Stimulated activated CD8-positive, alpha-beta memory T cell treated with anti-CD3 and anti-CD28 coated beads, Interleukin-15, amount 100 ng/mL, for 24 hours (primary cell): Measurements from ENCODE around the gene LSM14A.
"Not testable (repeated sequence)": the region's sequence is repeated elsewhere in the genome, so short reads cannot be mapped to it uniquely, and the experiment has no call there.

ENCODE experiments used
- DNase-seq: peaks from one replicate; pipeline ENCODE4 v3.0.0-alpha.2; 2020; ENCODE audit warnings: low read depth

LSM14A gene

GRCh38 chr19:34230820-34231219 is 58.5 kb downstream of the LSM14A start:
- no peak for DNase-seq

GRCh38 chr19:34231439-34231838 is 59.1 kb downstream of the LSM14A start:
- no peak for DNase-seq

GRCh38 chr19:34232566-34233481 is 60.5 kb downstream of the LSM14A start:
- no peak for DNase-seq

DNA sequence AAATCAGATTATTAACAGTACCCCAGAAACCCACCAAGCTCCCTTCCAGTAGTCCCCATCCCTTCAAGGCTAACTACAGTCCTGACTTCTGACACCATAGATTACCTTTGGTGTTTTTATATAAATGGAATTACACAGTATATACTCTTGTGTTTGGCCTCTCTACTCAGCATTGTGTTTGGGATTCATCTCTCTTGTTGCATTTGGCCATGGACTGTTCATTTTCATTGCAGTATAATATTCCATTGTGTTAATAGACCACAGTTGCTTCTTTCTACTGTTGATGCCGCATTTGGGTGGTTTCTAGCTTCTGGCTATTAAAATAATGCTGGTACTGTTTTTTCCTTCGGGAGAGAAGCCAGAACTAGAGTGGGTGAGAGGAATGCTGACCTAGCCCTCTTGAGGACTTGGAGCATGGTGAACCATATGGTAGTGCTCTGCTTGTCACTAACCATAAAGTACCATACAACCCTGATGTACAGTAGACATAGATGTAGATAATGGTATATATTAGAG is 63.2 kb downstream of the LSM14A start:
- no peak for DNase-seq

- DNase-seq: no peak
These were observed 64.0 kb downstream of the LSM14A start for GRCh38 chr19:34236035-34236987.

- no peak for DNase-seq
These were observed 65.0 kb downstream of the LSM14A start for GRCh38 chr19:34237283-34237682.

DNA sequence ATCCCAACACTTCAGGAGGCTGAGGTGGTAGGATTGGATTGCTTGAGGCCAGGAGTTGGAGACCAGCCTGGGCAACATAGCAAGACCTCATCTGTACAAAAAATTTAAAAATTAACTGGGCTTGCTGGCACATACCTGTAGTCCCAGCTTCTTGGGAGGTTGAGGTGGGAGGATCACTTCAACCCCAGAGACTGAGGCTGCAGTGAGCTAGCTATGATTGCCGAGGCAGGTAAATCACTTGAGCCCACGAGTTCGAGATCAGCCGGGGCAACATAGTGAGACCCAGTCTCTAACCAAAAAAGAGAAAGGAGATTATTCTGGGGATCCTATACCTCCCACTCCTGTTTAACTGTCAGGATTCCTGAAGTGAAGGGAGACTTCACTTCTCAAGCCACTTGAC is 65.6 kb downstream of the LSM14A start:
- DNase-seq: no peak

DNA sequence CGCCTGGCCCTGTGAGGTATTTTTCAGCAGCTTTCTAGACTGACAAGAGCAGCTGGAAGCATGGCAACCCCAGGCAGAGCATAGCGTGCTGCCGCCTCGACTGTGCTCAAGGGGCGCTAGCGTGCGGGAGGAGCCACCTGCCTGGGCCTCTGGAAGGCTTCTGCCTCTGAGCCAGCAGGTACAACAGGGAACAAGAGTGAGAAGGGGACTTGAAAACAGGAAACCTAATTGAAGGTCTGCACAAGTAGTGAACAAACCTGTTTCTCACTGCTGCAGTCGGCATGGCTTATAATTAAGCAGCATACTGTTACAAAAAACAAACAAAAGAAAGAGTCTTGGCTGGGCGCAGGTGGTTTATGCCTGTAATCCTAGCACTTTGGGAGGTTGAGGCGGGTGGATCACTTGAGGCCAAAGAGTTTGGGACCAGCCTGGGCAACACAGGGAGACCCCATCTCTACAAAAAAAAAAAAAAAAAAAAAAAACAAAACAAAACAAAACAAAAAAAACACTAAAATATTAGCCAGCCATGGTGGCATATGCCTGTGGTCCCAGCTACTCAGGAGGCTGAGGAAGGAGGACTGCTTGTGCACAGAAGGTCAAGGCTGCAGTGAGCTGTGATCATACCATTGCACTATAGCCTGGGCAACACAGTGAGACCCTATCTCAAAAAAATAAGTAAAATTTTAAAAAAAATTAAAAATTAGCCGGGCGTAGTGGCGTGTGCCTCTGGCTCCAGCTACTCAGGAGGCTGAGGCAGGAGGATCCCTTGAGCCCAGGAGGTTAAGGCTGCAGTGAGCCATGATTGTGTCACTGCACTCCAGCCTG is 69.4 kb downstream of the LSM14A start:
- no peak for DNase-seq

DNA sequence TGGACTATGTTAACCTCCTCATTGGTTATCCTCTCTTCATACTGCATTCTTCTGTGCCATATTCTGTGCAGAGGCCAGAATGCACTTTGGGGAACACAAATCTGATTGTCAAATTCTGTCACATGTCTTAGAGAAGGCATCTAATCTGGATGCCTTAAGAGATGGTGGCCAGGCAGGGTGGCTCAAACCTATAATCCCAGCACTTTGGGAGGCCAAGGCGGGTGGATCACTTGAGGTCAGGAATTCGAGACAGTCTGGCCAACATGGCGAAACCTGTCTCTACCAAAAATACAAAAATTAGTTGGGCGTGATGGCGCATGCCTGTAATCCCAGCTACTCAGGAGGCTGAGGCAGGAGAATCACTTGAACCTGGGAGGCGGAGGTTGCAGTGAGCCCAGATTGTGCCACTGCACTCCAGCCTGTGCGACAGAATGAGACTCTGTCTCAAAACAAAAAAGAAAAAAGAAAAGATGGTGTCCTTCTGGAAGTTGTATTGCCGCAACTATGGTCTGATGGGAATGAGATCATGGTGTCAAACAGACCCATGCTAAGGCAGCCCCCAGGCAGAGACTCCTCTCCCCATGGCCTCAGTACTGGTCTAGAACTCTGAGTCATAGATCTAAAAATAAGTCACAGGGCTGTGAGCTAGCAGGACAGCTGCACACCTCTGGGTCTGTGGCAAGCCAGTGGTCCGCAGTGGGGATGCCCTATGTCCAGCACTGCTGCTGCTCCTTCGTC is 71.0 kb downstream of the LSM14A start:
- not testable (repeated sequence) for DNase-seq

- DNase-seq: no peak
These were observed 71.7 kb downstream of the LSM14A start for GRCh38 chr19:34243876-34244578.

DNA sequence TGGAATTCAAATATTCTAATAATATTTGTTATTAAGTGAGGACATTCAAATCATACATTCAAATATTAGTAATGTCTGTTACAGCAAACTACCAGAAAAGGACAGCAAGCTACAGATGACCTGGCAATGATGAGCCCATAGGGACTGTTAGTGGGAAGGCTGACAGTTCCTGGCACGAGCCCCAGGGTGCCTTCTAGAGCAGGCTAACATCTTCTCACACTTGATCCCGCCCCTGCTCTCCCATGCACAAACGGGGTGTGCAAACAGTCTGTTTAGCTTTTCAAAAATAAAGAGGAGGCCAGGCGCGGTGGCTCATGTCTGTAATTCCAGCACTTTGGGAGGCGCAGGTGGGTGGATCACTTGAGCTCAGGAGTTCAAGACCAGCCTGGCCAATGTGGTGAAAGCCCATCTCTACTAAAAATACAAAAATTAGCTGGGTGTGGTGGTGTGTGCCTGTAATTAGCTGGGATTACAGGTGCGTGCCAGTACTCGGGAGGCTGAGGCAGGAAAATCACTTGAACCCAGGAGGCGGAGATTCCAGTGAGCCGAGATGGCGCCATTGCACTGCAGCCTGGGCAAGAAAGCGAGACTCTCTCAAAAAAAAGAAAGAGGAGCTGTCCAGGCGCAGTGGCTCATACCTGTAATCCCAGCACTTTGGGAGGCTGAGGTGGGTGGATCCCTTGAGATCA is 72.5 kb downstream of the LSM14A start:
- no peak for DNase-seq

- no peak for DNase-seq
These were observed 74.0 kb downstream of the LSM14A start for GRCh38 chr19:34246340-34246739.

DNA sequence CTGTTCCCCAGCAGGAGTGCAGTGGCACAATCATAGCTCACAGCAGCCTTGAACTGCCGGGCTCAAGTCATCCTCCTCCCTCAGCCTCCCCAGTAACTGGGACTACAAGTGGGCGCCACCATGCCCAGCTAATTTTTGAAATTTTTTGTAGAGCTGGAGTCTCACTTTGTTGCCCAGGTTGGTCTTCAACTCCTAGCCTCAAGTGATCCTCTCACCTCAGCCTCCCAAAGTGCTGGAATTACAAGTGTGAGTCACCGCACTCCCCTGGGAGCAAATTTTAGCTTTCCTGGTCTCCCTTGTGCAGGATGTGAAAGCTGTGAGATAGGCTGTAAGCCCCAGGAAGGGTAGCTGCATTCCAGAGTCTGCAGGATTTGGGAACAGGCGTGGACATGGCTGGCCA is 76.6 kb downstream of the LSM14A start:
- no peak for DNase-seq

DNA sequence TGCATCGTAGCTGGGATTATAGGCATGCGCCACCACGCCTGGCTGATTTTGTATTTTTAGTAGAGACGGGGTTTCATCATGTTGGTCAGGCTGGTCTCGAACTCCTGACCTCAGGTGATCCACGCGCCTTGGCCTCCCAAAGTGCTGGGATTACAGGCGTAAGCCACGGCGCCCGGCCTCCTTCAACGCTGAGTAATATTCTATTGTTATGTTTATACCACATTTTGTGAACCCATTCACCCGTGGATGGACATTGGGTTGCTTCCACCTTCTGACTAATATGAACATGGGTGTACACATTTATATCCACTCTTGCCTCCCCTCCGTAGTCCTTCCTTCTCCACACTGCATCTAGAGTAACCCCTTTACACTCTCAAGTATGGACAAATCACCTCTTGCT is 80.9 kb downstream of the LSM14A start:
- DNase-seq: not testable (repeated sequence)

- not testable (repeated sequence) for DNase-seq
These were observed 81.4 kb downstream of the LSM14A start for GRCh38 chr19:34253681-34254045.

GRCh38 chr19:34254046-34254697 is 81.9 kb downstream of the LSM14A start, which contains the start of gene GARRE1:
Gene GARRE1, plus strand, starts transcription at chr19:34254554. Its CDS starts 45,920 bp downstream, at chr19:34300474.
- DNase-seq: peak; percentile 74

- no peak for DNase-seq
These were observed 82.6 kb downstream of the LSM14A start for GRCh38 chr19:34254698-34255432.

GRCh38 chr19:34255546-34255945 is 83.2 kb downstream of the LSM14A start:
- no peak for DNase-seq
